HG02870 (cell line): ENCODE measurements around the gene C10orf90.

Source experiments
- ATAC-seq: cut with Tn5 transposase; IDR thresholded peaks from one replicate; pipeline ENCODE4 v1.9.1; 2021; ENCODE audit warnings: mild to moderate bottlenecking, moderate library complexity; ENCODE audit not compliant: unreplicated experiment

C10orf90 gene

GRCh38 chr10:126670056-126670894 is at the start of gene C10orf90:
TSS of gene C10orf90 (minus strand) at chr10:126670693. CDS start at chr10:126670480, 213 bp downstream.
- no peak for ATAC-seq

GRCh38 chr10:126716366-126716765 is 45.9 kb upstream of the C10orf90 start:
- no peak for ATAC-seq

GRCh38 chr10:126713594-126713993 is 43.1 kb upstream of the C10orf90 start:
- no peak for ATAC-seq

GRCh38 chr10:126712681-126713080 is 42.2 kb upstream of the C10orf90 start:
- no peak for ATAC-seq

GRCh38 chr10:126705951-126706565 is 35.6 kb upstream of the C10orf90 start:
- ATAC-seq = no peak

GRCh38 chr10:126705131-126705530 is 34.6 kb upstream of the C10orf90 start:
- ATAC-seq = no peak

- no peak for ATAC-seq
Measured at GRCh38 chr10:126704649-126705048, 34.2 kb upstream of the C10orf90 start.

- ATAC-seq = no peak
Measured at GRCh38 chr10:126702181-126702580, 31.7 kb upstream of the C10orf90 start.

GRCh38 chr10:126701526-126701925 is 31.0 kb upstream of the C10orf90 start:
- ATAC-seq = no peak

- no peak for ATAC-seq
Measured at GRCh38 chr10:126696684-126697083, 26.2 kb upstream of the C10orf90 start.

GRCh38 chr10:126691456-126691855 is 21.0 kb upstream of the C10orf90 start:
- ATAC-seq = no peak

GRCh38 chr10:126690534-126690933 is 20.0 kb upstream of the C10orf90 start:
- no peak for ATAC-seq

GRCh38 chr10:126689461-126689994 is 19.0 kb upstream of the C10orf90 start:
- ATAC-seq = no peak

GRCh38 chr10:126687121-126687606 is 16.7 kb upstream of the C10orf90 start:
- ATAC-seq = no peak

GRCh38 chr10:126686719-126687118 is 16.2 kb upstream of the C10orf90 start:
- ATAC-seq = no peak

GRCh38 chr10:126686268-126686667 is 15.8 kb upstream of the C10orf90 start:
- ATAC-seq = no peak

GRCh38 chr10:126685756-126686155 is 15.3 kb upstream of the C10orf90 start:
- no peak for ATAC-seq

GRCh38 chr10:126684171-126684745 is 13.8 kb upstream of the C10orf90 start:
- ATAC-seq = no peak

- ATAC-seq = no peak
Measured at GRCh38 chr10:126683466-126683865, 13.0 kb upstream of the C10orf90 start.

- ATAC-seq = no peak
Measured at GRCh38 chr10:126675656-126676438, 5.4 kb upstream of the C10orf90 start.
